Bone marrow (tissue), 2 donors: Measurements from ENCODE around the gene HIP1R.
A peak's percentile ranks its signal among the peaks of the same experiment; 100 is the strongest.
"Not testable (repeated sequence)": the region's sequence is repeated elsewhere in the genome, so short reads cannot be mapped to it uniquely, and the experiment has no call there.

Experiments used
- DNase-seq, 2 donors: peaks; one replicate each; lab custom pipeline; 2025; lab: John Stamatoyannopoulos, UW

Gene HIP1R

GRCh38 chr12:122873540-122873939 is 38.3 kb downstream of the HIP1R start:
- DNase-seq, result no peak

GRCh38 chr12:122874081-122874480 is 38.8 kb downstream of the HIP1R start:
- no peak for DNase-seq

- no peak for DNase-seq
Measured at GRCh38 chr12:122875590-122876220, 40.4 kb downstream of the HIP1R start.

- not testable (repeated sequence) for DNase-seq
Measured at GRCh38 chr12:122876281-122876680, 41.0 kb downstream of the HIP1R start.

GRCh38 chr12:122876731-122877130 is 41.5 kb downstream of the HIP1R start:
- no peak for DNase-seq

GRCh38 chr12:122878780-122879612 is 43.7 kb downstream of the HIP1R start:
- no peak for DNase-seq

GRCh38 chr12:122880155-122880667 is 45.0 kb downstream of the HIP1R start:
- no peak for DNase-seq

GRCh38 chr12:122880668-122881067 is 45.4 kb downstream of the HIP1R start:
- no peak for DNase-seq

- DNase-seq, result peak in 1 of 2 donors; percentile 55
Measured at GRCh38 chr12:122882908-122883558, 47.8 kb downstream of the HIP1R start.

- DNase-seq, result no peak
Measured at GRCh38 chr12:122884091-122884826, 49.0 kb downstream of the HIP1R start.

- DNase-seq, result no peak
Measured at GRCh38 chr12:122884860-122885259, 49.6 kb downstream of the HIP1R start.

GRCh38 chr12:122886161-122886560 is 50.9 kb downstream of the HIP1R start:
- no peak for DNase-seq

GRCh38 chr12:122886851-122887818 is 51.9 kb downstream of the HIP1R start:
- no peak for DNase-seq

- no peak for DNase-seq
Measured at GRCh38 chr12:122887819-122888212, 52.6 kb downstream of the HIP1R start.

GRCh38 chr12:122888232-122888752 is 53.0 kb downstream of the HIP1R start:
- DNase-seq, result peak; percentile 48 to 73

- peak in 1 of 2 donors; percentile 52 for DNase-seq
Measured at GRCh38 chr12:122889761-122890520, 54.7 kb downstream of the HIP1R start.

GRCh38 chr12:122891661-122892525 is 56.6 kb downstream of the HIP1R start:
- DNase-seq, result no peak

GRCh38 chr12:122892724-122893123 is 57.5 kb downstream of the HIP1R start:
- not testable (repeated sequence) for DNase-seq
